Measurements from ENCODE around the gene MS4A15.

DNA sequence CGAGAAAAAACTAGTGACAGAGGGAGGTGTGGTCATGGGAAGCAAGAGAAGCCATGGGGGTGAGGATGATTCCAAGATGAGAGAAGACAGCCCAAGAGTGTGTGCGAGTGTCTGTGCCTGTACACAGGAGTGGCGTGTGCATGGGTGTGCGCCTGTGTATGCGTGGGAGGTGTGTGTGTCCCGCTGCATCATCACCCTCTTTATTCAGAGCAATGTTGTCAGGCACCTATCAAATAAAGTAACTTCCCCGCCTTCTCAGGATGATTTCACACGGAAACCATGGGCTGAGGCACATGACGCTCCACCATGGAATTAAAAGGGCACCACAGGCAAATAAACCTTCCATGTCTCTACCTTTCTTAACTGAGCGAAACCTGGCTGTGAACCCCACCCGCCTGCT is 53.0 kb downstream of the MS4A15 start:
- TF ChIP-seq, protein P1, sequence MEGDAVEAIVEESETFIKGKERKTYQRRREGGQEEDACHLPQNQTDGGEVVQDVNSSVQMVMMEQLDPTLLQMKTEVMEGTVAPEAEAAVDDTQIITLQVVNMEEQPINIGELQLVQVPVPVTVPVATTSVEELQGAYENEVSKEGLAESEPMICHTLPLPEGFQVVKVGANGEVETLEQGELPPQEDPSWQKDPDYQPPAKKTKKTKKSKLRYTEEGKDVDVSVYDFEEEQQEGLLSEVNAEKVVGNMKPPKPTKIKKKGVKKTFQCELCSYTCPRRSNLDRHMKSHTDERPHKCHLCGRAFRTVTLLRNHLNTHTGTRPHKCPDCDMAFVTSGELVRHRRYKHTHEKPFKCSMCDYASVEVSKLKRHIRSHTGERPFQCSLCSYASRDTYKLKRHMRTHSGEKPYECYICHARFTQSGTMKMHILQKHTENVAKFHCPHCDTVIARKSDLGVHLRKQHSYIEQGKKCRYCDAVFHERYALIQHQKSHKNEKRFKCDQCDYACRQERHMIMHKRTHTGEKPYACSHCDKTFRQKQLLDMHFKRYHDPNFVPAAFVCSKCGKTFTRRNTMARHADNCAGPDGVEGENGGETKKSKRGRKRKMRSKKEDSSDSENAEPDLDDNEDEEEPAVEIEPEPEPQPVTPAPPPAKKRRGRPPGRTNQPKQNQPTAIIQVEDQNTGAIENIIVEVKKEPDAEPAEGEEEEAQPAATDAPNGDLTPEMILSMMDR (IDR thresholded peaks at IDR 0.05) = no peak
- no peak for TF ChIP-seq POLR2A (IDR thresholded peaks at IDR 0.05)
